Duodenal mucosa (tissue), 2 donors: ENCODE results near the gene NDUFAF7.
A peak's percentile ranks its signal among the peaks of the same experiment; 100 is the strongest.
"Not testable (repeated sequence)": the region's sequence is repeated elsewhere in the genome, so short reads cannot be mapped to it uniquely, and the experiment has no call there.

Experiments
- H3K27ac ChIP-seq: one replicate; pipeline ENCODE4 v1.7.0; 2013; ENCODE audit warnings: low read depth, low read length
- H3K27me3 ChIP-seq, 2 donors: one replicate each; pipeline ENCODE4 v1.7.0; 2013; ENCODE audit warnings: low read length in 2 of 2, control low read depth in 1 of 2; ENCODE audit not compliant: insufficient read depth in 2 of 2, control insufficient read depth in 1 of 2
- H3K36me3 ChIP-seq, 2 donors: one replicate each; pipeline ENCODE4 v1.7.0; 2013; ENCODE audit warnings: low read length in 2 of 2, control low read depth in 1 of 2; ENCODE audit not compliant: insufficient read depth in 2 of 2, control insufficient read depth in 1 of 2
- H3K4me1 ChIP-seq, 2 donors: one replicate each; pipeline ENCODE4 v1.7.0; 2013; ENCODE audit warnings: low read length in 2 of 2, control low read depth in 1 of 2; ENCODE audit not compliant: insufficient read depth in 2 of 2, control insufficient read depth in 1 of 2
- H3K4me3 ChIP-seq, 2 donors: one replicate each; pipeline ENCODE4 v1.7.0; 2013; ENCODE audit warnings: low read length in 2 of 2, low read depth in 1 of 2
- H3K9ac ChIP-seq, 2 donors: one replicate each; pipeline ENCODE4 v1.7.0; 2013; ENCODE audit warnings: low read length in 2 of 2, low read depth in 1 of 2
- H3K9me3 ChIP-seq, 2 donors: one replicate each; pipeline ENCODE4 v1.7.0; 2013; ENCODE audit warnings: low read length in 2 of 2, control low read depth in 1 of 2; ENCODE audit not compliant: control insufficient read depth in 1 of 2

NDUFAF7 gene

GRCh38 chr2:37231241-37232130, at the start of gene NDUFAF7, which contains the start of gene CEBPZ:
TSS of gene NDUFAF7 (plus strand) at chr2:37231658. CDS start at chr2:37231706, 48 bp downstream.
TSS of gene CEBPZ (minus strand) at chr2:37231596. CDS start at chr2:37231567, 29 bp downstream.
- no peaks in the 10 kb centered on the region for H3K27me3 ChIP-seq
- H3K4me1 ChIP-seq: peaks cover 30 to 32% of the 10 kb centered on the region in 2 donors

GRCh38 chr2:37181726-37182684, 49.5 kb upstream of the NDUFAF7 start:
- no peak overlapping the region for H3K27ac ChIP-seq
- no peak overlapping the region for H3K4me3 ChIP-seq
- H3K27me3 ChIP-seq: no peaks in the 10 kb centered on the region
- H3K9ac ChIP-seq: no peak overlapping the region
- no peaks in the 10 kb centered on the region for H3K9me3 ChIP-seq
- H3K36me3 ChIP-seq: no peaks in the 10 kb centered on the region
- H3K4me1 ChIP-seq: no peaks in the 10 kb centered on the region

More at GRCh38 chr2:37231241-37232130, at the start of gene NDUFAF7, which contains the start of gene CEBPZ:
- peak within 1 kb of the TSS; percentile 95 for H3K27ac ChIP-seq
- H3K9ac ChIP-seq: peak within 1 kb of the TSS; percentile 90 to 95
- no peaks in the 10 kb centered on the region for H3K9me3 ChIP-seq
- H3K4me3 ChIP-seq: peak within 1 kb of the TSS; percentile 85 to 99
- H3K36me3 ChIP-seq: peaks cover 13 to 20% of the 10 kb centered on the region in 2 donors

GRCh38 chr2:37188570-37188969, 42.9 kb upstream of the NDUFAF7 start, which contains the start of gene SULT6B1:
TSS of gene SULT6B1 (minus strand) at chr2:37188670. CDS start at chr2:37188640, 30 bp downstream.
- Histone ChIP-seq H3K36me3 (no peaks in the 10 kb centered on the region), H3K4me1 (peaks cover 0 to 4% of the 10 kb centered on the region in 2 donors), H3K9ac (no peak within 1 kb of the TSS), H3K27ac (no peak within 1 kb of the TSS), H3K4me3 (no peak within 1 kb of the TSS), H3K27me3 (no peaks in the 10 kb centered on the region), H3K9me3 (no peaks in the 10 kb centered on the region)

GRCh38 chr2:37189452-37190153, 41.9 kb upstream of the NDUFAF7 start:
- Histone ChIP-seq H3K9ac (no peak overlapping the region), H3K27me3 (no peaks in the 10 kb centered on the region), H3K9me3 (no peaks in the 10 kb centered on the region), H3K36me3 (no peaks in the 10 kb centered on the region), H3K4me3 (no peak overlapping the region), H3K27ac (no peak overlapping the region), H3K4me1 (peaks cover 0 to 4% of the 10 kb centered on the region in 2 donors)

GRCh38 chr2:37190290-37190689, 41.2 kb upstream of the NDUFAF7 start:
- Histone ChIP-seq H3K4me3 (no peak overlapping the region), H3K36me3 (no peaks in the 10 kb centered on the region), H3K9me3 (no peaks in the 10 kb centered on the region), H3K4me1 (peaks cover 0 to 4% of the 10 kb centered on the region in 2 donors), H3K9ac (no peak overlapping the region), H3K27me3 (no peaks in the 10 kb centered on the region), H3K27ac (no peak overlapping the region)

- H3K27me3 ChIP-seq: no peaks in the 10 kb centered on the region
- no peaks in the 10 kb centered on the region for H3K36me3 ChIP-seq
- no peak overlapping the region for H3K9ac ChIP-seq
- H3K4me1 ChIP-seq: peaks cover 0 to 4% of the 10 kb centered on the region in 2 donors
- H3K4me3 ChIP-seq: no peak overlapping the region
- H3K9me3 ChIP-seq: no peaks in the 10 kb centered on the region
- no peak overlapping the region for H3K27ac ChIP-seq
These were observed 40.2 kb upstream of the NDUFAF7 start for GRCh38 chr2:37191253-37191652.

- peaks cover 0 to 4% of the 10 kb centered on the region in 2 donors for H3K4me1 ChIP-seq
- H3K27ac ChIP-seq: no peak overlapping the region
- no peak overlapping the region for H3K9ac ChIP-seq
- H3K9me3 ChIP-seq: no peaks in the 10 kb centered on the region
- no peaks in the 10 kb centered on the region for H3K27me3 ChIP-seq
- no peaks in the 10 kb centered on the region for H3K36me3 ChIP-seq
- H3K4me3 ChIP-seq: no peak overlapping the region
These were observed 39.7 kb upstream of the NDUFAF7 start for GRCh38 chr2:37191747-37192146.

GRCh38 chr2:37192551-37192950, 38.9 kb upstream of the NDUFAF7 start:
- Histone ChIP-seq H3K27me3 (no peaks in the 10 kb centered on the region), H3K9ac (no peak overlapping the region), H3K36me3 (no peaks in the 10 kb centered on the region), H3K27ac (no peak overlapping the region), H3K9me3 (no peaks in the 10 kb centered on the region), H3K4me1 (peaks cover 6 to 10% of the 10 kb centered on the region in 2 donors), H3K4me3 (no peak overlapping the region)

- peak overlapping the region; percentile 92 for H3K27ac ChIP-seq
- peak overlapping the region; percentile 83 to 93 for H3K4me3 ChIP-seq
- not testable (repeated sequence) for H3K27me3 ChIP-seq
These were observed 35.6 kb upstream of the NDUFAF7 start for GRCh38 chr2:37195862-37196319.

More at GRCh38 chr2:37195862-37196319, 35.6 kb upstream of the NDUFAF7 start:
- peak overlapping the region; percentile 75 to 89 for H3K9ac ChIP-seq
- peaks cover 6 to 11% of the 10 kb centered on the region in 2 donors for H3K4me1 ChIP-seq
- H3K9me3 ChIP-seq, H3K36me3 ChIP-seq: not testable (repeated sequence)
